Measurements from ENCODE around the gene ANKRD2. TPM values are rescaled to one million over a fixed set of nuclear protein-coding genes. Genes with fewer than 3 reads are reported as not detected.
"Not testable (repeated sequence)": the region's sequence is repeated elsewhere in the genome, so short reads cannot be mapped to it uniquely, and the experiment has no call there.

ANKRD2 gene
- total RNA-seq, 1 donor from 2014 or later: 0.56 TPM

DNA sequence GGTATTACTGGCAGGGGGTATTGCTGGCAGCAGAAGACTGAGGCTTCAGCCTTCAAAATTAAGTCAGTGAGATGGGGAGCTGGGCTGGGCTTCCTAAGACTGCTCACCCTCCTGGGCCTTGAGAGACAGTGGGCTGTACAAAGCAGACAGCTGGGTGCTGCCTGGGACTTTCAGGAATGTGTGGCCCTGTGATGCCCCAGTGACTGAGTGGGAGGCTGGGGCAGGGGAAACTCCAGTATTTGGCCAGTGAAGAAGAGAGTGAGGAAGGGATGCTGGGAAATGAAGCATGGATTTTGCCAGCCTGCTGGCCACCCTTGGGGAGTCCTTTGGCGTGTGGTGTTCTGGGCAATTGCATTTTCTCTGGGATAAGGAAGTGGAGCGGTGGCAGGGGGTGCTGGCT is 442 bp downstream of the ANKRD2 start:
- no peak for ATAC-seq

DNA sequence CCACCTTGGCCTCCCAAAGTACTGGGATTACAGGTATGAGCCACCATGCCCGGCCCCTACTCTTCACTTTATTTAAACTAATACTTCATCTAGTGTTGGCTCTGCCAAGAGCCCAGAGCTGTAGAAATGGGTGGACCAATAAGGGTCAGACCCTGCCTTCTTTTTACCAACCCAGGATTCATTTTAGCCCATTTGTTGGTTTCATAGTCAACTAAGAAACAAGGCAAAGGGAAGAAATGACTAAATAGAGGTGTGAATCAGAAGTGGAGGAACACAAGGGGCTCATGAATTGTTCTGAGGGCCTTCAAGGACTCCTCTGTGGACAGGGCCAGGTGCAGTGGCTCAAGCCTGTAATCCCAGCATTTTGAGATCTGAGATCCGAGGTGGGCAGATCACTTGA is 1.1 kb downstream of the ANKRD2 start:
- no peak for ATAC-seq

DNA sequence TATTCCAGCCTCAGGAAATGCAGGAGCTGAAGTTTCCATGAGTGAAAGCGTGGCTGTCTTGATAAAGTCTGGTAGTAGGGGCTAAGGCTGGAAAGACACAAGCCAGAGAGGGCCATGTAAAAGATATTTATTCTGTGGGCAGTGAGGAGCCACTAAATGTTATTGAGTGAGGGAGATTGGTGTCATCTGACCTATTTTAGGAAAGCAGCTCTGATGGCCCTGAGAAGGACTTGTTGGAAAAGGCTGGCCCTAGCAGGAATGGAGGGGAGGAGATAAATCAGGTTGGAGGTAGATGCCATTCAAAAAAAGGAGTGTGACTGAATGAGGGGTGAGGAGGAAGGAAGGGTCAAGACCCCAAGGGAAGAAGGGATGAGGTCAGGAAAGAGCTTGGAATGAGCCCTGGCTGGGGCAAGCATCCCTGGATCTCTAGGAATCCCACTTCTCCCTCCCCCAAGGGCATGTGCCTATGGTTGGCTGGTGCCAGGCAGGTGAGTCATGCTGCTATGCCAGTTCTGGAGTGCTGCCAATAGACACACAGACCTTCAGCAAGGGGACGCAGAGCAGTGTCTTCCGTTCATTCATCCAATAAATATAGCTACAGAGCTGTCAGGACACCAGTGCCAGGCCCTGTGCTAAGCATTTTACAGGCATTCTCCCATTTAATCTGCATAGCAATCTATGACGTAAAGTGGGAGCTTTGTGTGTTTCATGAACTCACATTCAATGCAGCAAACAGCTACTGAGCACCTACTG is 2.0 kb downstream of the ANKRD2 start:
- ATAC-seq: peak; percentile 37

DNA sequence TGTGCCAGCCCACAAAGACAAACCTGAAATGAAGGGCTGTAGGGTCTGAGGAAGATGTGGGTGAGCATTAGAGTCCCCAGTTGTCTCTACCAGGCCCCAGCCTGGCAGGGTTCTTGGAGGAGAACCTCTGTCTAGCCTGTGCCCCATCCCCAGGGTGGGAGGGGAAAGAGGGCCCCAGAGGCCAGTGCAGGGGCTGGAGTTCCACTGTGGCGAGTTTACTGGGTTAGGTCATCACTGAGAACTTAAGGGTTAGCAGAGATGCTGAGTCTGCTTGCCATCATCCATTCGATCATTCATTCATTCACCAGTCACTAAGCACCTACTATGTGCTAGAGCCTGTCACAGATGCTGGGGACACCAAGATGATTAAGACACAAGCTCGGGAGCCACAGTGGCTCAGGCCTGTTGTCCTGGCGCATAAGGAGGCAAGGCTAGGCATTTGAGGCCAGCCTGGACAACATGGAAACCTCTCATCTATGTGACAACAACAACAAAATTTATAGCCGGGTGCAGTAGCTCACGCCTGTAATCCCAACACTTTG is 2.6 kb downstream of the ANKRD2 start:
- no peak for ATAC-seq

DNA sequence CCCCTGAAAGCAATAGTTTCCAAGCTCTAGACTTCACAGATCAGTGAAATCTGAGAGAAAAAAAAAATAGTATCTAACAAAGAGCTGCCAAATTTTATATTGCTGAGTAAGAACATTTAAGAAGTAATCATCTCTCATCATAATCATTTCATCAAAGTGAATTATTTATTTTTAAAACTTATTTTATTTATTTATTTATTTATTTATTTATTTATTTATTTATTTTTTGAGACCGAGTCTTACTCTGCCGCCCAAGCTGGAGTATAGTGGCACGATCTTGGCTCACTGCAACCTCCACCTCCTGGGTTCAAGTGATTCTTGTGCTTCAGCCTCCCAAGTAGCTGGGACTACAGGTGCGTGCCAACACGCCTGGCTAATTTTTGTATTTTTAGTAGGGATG is 3.9 kb downstream of the ANKRD2 start:
- not testable (repeated sequence) for ATAC-seq

DNA sequence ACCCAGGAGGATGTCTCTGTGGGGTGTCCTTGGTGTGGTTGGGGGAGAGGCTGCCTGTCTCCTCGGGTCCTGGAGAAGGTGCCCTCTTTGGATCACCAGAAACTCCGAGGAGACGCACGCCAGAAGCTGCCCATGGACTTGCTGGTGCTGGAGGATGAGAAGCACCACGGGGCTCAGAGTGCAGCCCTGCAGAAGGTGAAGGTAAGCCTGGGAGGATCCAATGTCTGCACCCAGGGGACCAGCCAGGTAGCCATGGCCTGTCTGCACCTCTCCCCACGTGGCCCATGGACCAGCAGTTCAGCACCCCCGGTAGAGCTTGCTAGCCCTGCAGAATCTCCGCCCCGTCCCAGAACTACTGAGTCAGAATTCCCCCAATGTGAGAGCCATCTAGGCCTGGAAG is 5.1 kb downstream of the ANKRD2 start:
- no peak for ATAC-seq

DNA sequence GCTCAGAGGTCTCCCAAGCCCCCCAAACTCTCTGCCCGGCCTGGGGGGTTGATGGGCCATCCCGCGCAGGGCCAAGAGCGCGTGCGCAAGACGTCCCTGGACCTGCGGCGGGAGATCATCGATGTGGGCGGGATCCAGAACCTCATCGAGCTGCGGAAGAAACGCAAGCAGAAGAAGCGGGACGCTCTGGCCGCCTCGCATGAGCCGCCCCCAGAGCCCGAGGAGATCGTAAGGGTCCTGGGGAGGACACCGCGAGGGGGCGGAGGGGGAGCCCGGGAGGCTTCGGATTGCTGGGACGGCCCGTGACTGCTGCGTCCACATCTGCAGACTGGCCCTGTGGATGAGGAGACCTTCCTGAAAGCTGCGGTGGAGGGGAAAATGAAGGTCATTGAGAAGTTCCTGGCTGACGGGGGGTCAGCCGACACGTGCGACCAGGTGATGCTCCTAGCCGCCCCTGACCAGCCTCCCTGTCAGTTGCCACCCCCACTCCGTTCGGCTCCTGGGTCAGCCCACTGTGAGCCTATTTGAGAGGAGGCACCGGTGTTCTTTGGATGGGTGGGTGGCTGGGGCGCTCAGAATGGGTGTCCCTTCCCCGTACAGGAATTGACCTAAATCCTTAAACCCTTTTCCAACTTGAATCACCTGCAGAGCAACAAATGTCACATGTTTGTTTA is 5.7 kb downstream of the ANKRD2 start:
- no peak for ATAC-seq

DNA sequence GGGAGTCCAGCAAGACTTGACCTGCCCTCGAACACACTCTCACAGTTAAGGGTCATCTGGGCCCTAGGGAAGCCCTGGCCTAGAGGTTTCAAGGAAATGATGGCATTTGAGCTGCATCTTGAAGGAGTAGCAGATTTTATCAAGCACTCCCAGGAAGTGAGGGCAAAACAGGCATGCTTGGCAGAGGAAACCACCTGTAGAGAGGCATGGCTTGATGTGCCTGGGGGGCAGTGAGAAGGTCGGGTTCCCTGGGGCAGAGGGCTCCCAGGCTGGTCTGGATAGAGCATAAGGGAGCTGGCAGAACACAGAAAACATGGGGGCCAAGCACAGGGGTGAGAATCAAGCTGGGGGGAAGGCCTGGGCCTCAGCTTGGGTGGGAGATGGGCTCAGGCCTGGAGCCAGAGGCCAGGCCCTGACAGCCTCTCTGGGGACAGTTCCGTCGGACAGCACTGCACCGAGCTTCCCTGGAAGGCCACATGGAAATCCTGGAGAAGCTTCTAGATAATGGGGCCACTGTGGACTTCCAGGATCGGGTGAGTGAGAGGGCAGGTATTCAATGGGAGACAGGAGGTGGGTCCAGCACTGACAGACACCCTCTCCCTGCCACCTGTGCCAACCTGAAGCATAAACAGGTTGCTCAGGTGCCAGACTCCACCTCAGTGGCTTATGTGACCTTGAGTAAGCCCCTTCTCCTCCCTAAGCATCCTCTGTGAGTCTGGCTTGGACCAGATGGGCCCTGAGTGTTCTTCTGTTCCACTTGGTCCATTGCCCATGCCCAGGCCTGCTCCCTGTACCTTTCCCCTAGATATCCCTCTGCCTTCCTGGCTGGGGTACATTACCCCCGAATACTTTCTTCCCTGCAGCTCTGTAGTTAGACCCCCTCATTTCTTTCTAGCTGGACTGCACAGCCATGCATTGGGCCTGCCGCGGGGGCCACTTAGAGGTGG is 8.1 kb downstream of the ANKRD2 start:
- ATAC-seq: no peak

DNA sequence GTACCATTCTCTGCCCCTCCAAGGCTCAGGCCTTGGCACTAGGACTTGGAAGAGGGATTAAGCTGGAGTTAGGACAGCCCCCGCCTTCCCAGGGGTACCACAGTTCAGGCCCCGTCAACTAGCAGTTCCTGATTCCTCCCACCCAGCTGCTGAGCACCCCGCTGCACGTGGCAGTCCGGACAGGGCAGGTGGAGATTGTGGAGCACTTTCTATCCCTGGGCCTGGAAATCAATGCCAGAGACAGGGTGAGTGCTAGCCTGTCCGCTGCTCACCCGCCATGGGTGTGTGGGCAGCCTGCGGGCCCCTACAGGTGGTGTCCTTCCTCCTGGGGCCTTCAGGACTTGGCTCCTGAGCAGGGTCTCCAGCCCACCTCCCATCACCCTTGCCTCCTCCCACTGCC is 9.6 kb downstream of the ANKRD2 start:
- no peak for ATAC-seq

DNA sequence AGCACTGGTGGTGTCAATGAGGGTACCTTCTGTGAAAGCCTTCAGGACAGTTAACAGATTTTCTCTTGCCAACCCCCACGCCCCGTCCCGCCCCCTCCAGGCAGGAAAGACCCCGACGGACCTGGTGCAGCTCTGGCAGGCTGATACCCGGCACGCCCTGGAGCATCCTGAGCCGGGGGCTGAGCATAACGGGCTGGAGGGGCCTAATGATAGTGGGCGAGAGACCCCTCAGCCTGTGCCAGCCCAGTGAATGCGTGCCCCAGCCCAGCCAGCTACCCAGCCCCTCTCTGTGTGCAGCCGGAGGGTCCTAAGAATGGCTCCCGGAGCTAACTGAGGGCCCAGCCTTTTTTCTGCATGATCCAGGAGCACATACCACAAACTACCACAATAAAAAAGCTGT is 10.9 kb downstream of the ANKRD2 start:
- no peak for ATAC-seq

DNA sequence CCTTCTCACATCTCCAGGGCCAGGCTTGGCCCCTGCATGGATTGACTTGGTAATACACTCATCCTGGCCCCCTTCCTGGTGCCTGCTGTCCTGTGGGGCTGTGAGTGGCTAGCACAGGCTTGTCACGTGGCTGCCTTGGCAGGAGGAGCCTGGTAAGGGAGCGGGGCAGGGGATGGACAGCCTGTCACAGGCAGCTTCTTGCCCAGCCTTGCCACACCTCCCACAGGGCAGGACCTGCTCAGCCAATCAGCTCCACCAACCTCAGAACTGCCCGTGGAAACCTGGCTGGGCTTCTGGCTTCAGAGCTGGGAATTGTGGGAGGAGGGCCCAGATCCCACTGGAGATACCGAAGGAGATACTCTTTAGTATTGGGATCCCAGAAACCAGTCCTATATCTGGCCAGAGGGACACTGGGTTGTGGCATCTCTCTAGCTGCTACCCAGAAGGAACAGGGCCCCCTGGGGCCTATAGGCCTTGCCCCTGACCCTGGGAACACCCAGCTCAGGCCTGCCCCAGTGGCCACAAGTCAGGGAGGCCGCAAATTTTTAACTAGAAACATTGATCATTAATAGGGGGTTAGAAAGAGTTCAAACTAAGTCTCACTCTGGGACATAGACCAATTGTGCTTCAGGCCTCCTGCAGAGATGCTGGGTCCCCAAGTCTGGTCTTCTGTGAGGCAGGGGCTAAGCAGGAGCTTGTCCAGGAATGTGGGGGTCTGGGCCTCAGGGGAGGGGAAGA is 11.7 kb downstream of the ANKRD2 start, which contains the start of gene HOGA1:
HOGA1 (plus strand) TSS at position 330 of the 738 bp plus-strand sequence; CDS start at position 645, 315 bp downstream.
- peak; percentile 97 for ATAC-seq

DNA sequence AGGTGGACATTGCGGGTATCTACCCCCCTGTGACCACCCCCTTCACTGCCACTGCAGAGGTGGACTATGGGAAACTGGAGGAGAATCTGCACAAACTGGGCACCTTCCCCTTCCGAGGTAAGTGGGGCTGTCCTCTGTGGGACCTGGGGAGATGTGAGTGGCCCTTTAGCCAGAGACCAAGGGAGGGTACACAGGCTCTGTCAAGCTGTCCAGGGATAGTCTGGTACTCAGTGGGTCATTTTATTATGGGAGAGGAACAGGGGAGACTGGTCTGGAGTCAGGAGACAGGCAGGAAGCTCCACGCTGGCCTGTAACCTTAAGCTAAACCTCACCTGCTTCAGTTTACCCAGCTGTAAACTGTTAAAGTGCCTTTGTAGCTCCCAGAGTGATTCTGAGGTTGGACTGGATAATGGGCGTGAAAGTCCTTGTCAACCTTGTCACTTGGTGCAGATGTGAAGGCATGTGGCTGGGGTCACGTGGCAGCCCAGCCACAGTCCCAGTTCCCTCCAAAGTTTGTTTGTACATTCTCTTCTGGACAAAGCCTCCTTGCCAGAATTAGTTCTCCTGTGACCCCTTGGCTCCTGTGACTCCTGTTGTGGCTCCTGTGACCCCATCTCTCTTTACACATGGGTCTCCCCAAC is 12.3 kb downstream of the ANKRD2 start:
- no peak for ATAC-seq

DNA sequence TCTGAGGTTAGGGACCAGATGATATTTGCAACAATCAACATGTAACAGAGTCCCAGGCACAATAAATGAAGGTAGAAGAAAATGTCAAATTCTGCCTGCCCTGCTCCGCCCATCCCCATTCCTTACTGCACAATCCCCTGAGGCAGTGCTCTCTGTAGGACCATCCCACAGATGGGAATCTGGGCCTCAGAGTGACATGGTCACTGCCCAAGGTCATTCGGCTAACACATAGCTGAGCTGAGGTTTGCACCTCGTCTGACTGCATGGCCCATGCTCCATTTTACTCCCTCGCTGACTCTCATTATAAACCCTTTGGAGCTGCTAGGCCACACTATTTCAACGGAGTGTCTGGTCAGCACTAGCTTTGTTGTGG is 12.8 kb downstream of the ANKRD2 start:
- ATAC-seq: no peak

DNA sequence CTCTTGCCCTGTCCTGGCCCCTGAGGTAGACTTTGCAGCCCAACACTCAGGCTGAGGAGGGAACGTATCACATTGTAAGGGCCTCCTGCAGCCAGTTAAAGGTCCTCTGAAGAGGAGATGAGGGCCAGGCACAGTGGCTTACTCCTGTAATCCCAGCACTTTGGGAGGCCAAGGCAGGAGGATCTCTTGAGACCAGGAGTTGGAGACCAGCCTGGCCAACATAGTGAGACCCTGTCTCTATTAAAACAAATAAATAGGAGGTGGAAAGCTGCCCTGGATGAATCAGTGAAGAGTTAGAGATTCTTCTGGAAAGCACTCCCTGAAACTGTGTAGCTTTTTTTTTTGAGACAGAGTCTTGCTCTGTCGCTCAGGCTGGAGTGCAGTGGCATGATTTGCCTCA is 14.6 kb downstream of the ANKRD2 start:
- ATAC-seq: no peak

DNA sequence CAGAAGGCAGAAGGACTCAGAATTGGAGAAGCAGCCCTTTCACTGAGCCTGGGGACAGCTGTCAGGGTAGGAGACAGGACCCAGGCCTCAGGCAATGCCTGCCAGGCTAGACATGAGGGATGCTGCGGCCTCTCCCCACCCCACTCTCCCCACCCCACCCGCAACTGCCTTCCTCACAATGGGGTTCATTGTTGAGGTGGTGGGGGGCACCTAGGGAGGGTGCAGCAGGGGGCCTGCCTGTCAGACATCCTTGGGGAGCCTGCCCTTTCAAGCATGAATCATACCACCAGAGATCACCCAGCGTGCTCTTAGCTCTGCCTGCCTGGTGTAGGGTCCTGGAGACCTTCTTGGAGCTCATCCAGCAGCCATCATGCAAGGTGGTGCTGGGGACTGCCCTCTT is 16.9 kb downstream of the ANKRD2 start, which contains the start of gene C10orf62:
C10orf62 (plus strand) TSS at position 243 of the 400 bp plus-strand sequence. CDS start 177 bp downstream, outside the sequence.
- ATAC-seq: peak; percentile 13

DNA sequence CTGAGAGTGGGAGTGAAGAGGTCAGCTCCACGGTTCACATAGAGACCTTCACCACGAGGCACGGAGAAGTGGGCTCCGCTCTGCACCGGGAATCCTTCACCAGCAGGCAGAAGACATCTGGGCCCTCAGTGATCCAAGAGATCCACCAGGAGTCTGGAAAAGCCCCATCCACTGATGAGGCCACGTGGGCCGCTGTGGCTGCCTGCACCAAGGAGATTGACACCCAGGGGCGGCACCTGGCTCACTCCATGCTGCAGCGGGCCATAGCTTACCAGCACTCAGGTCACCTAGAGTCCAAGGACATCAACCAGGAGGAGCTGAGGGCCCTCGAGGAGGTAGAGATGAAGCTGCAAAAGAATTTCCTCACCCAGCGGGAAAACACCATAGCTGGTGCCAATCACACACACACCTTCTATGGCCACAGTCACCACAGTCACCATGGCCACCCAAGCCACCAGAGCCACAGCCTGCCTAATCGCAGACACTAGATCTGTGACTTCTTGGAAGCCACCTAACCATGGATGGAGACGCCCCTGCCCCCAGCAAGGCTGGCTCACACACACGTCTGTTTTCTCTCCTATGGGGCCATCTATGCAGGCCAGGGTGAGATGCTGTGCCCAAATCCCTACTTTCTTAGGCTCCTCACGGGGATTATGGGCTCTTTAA is 17.6 kb downstream of the ANKRD2 start:
- no peak for ATAC-seq

DNA sequence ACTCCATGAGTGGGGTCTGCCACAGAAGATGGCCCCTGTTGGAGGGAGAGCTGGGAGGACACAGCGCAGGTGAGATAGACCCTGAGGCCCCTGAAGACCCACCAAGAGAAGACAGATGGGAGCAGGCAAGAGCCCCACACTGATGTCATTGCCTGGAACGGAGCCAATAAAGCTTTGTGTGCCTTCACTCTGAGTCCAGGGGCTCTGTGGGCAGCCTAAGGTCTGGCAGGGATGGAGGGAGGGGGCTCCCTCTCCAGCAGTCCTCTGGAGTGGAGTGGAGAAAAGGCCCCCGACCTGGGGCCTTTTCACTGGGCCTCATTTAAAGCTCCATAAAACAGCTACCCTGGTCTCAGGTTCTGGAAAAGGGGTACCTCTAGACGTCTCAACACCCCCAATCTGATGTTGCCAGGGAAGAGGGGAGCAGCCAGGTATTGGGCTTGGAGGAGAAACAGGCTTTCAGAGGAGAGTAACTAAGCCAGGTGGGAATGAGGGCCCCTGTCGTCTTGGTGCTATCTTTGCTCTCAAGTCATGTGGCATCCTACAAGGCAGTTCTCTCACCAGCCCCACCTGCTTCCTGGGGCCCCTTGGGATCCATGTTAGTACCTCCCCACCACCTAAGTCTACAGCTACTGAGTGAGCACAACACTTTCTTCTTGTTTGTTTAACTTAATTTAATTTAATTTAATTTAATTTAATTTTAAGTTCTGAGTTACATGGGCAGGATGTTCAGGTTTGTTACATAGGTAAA is 18.3 kb downstream of the ANKRD2 start:
- no peak for ATAC-seq

DNA sequence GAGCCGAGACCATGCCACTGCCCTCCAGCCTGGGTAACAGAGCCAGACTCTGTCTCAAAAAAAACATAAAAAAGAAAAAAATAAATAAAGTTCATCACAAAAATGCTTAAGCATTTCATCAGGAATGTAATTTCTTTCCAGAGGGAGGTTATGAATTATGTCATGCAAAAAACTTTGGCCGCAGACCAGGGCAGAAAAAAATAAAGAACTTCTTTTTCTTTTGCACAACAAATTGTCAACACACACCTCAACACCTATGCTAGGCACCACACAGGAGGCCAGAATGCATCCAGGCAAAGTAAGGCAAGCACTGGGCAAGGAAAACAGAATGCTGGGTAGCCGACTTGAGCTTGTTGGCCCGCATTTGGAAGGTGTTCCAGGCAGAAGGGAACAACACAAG is 20.8 kb downstream of the ANKRD2 start:
- ATAC-seq: no peak

DNA sequence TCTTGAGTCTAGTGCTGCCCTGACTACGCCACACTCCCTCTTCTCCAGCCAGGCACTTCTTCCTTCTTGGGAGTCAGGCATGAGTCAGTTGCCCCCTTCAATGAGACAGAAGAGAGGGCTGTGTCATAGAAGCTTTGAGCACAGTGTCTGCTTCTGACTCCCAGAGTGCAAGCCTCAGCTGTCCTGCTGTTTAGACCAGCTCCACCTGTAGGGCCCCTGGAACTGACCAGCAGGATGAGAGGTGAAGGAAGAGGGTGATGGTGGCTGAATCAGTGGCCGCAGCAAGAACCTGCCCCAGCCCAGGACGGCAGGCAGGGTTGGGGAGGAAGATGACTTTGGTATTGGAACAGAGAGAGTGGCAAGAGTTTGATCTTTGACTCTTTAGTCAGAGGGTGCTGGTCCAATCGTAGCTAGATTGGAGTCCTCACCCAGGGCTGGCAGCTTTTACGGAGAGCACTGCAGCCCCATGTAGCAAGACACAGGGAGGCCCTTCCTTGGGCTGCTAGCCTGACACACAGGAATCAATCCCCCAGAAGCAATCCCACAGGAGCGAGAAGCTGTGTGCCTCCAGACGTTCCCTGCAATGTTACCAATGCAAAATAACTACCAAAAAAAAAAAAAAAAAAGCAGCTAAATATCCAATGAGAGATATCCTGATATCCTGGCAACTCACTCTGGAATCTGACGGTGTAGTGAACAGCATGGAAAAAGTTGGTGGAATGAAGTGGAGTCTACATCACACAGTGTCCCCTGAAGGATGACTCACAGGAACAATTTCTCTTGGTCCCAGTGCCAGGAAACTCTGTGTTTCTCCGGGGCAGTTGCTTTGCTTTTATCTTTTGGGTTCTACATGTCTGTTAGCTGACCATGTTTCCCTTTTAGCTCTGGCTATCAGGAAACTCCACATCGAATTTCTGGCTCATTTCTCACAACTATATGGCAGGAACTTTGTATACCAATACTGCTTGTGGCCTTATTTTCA is 23.8 kb downstream of the ANKRD2 start:
- peak; percentile 62 for ATAC-seq
